HepG2 (cell line): ENCODE measurements around the gene KLF17. TPM values are rescaled to one million over a fixed set of nuclear protein-coding genes. Genes with fewer than 3 reads are reported as not detected.

Experiments used
- ATAC-seq: fragments of 200-7000 bp; cut with Tn5 transposase; 3 replicates; pipeline ENCODE4 v1.9.1; 2020; ENCODE audit warnings: mild to moderate bottlenecking, moderate library complexity
- BruUV-seq: library from RNA; stranded (reverse); fragments of 400-500 nt; replicated peaks from 2 replicates; lab custom pipeline; 2021; lab: Mats Ljungman, UMichigan
- CTCF ChIA-PET: fragments of 300-600 bp; formaldehyde crosslinking; extraction: SDS; loops from one replicate; lab custom pipeline; 2021; ENCODE audit warnings: low total read pairs, inconsistent platforms, low intra/inter-chr PET ratio; lab: Yijun Ruan, JAX
- POLR2A ChIA-PET: fragments of 350-600 bp; sonication (Branson Sonifier 250); formaldehyde crosslinking; loops from one replicate; lab custom pipeline; 2020; ENCODE audit warnings: antibody characterized with exemption, inconsistent platforms; lab: Yijun Ruan, JAX
- DNase-seq: peaks from one replicate; pipeline ENCODE4 v3.0.0-alpha.2; 2015; ENCODE audit warnings: low spot score
- FAIRE-seq: peaks from 3 replicates; lab custom pipeline; 2011; peaks lifted over from hg19 to GRCh38; lab: Jason Lieb, UNC
- H2AFZ ChIP-seq: one replicate; pipeline ENCODE4 v1.6.1; 2011; ENCODE audit warnings: low read length, inconsistent platforms
- H3K27ac ChIP-seq: fragments of 300-600 bp; 3 replicates; pipeline ENCODE4 v1.8.0; 2011; ENCODE audit warnings: mixed run types, mild to moderate bottlenecking, mixed read lengths, low read length, inconsistent platforms; ENCODE audit not compliant: insufficient read depth; ENCODE audit errors: extremely low read length
- H3K27me3 ChIP-seq, 2 experiments: fragments of 200-600 bp in 1 of 2; 2 replicates in 1 of 2; 3 replicates in 1 of 2; pipeline versions ENCODE4 v1.6.0 to v1.8.0; 2011; ENCODE audit warnings: low read length in 2 of 2, mild to moderate bottlenecking in 2 of 2, moderate library complexity in 2 of 2, inconsistent platforms in 1 of 2; ENCODE audit not compliant: insufficient read depth in 2 of 2, control insufficient read depth in 1 of 2
- H3K36me3 ChIP-seq, 2 experiments: fragments of 200-600 bp in 1 of 2; replicated peaks in 1 of 2; 2 replicates in 1 of 2; 3 replicates in 1 of 2; pipeline versions ENCODE4 v1.5.1 to v1.8.0; 2011; ENCODE audit warnings: low read length in 2 of 2, inconsistent platforms in 1 of 2; ENCODE audit not compliant: insufficient read depth in 2 of 2, control insufficient read depth in 1 of 2
- H3K4me1 ChIP-seq: 2 replicates; pipeline ENCODE4 v1.5.1; 2012; ENCODE audit warnings: low read length, inconsistent platforms; ENCODE audit not compliant: insufficient read depth
- H3K4me2 ChIP-seq: 2 replicates; pipeline ENCODE4 v1.6.0; 2011; ENCODE audit warnings: low read depth, low read length, inconsistent platforms
- H3K4me3 ChIP-seq, 3 experiments: fragments of 200-600 bp in 1 of 3; sonication (generic), shearing (Covaris generic) in 1 of 3; replicated peaks in 1 of 3; 2 replicates each; pipeline ENCODE4 v1.5.1; 2011 to 2016; ENCODE audit warnings: low read length in 3 of 3, inconsistent platforms in 2 of 3, low read depth in 2 of 3, mild to moderate bottlenecking in 2 of 3, control low read depth in 1 of 3, mixed read lengths in 1 of 3; ENCODE audit not compliant: insufficient read depth in 1 of 3
- H3K79me2 ChIP-seq: one replicate; pipeline ENCODE4 v1.6.1; 2011; ENCODE audit warnings: low read length, inconsistent platforms; ENCODE audit not compliant: insufficient read depth
- H3K9ac ChIP-seq: 2 replicates; pipeline ENCODE4 v1.6.0; 2011; ENCODE audit warnings: mild to moderate bottlenecking, low read depth, low read length, inconsistent platforms; ENCODE audit not compliant: insufficient read depth
- H3K9me3 ChIP-seq: 2 replicates; pipeline ENCODE4 v1.5.1; 2012; ENCODE audit warnings: mild to moderate bottlenecking, low read length
- H4K20me1 ChIP-seq: 2 replicates; pipeline ENCODE4 v1.6.0; 2011; ENCODE audit warnings: inconsistent platforms, mild to moderate bottlenecking, low read length, moderate library complexity; ENCODE audit not compliant: insufficient read depth
- NONO ChIP-seq, 2 experiments: fragments of 450-650 bp in 1 of 2; sonication (generic) in 1 of 2; formaldehyde crosslinking in 1 of 2; IDR thresholded peaks in 1 of 2; conservative IDR thresholded peaks in 1 of 2; 2 replicates each; pipeline versions ENCODE4 v1.6.1 to v1.8.0; 2017 to 2022; ENCODE audit warnings: mild to moderate bottlenecking in 1 of 2, missing genetic modification reagents in 1 of 2, moderate library complexity in 1 of 2
- PITX1 ChIP-seq: sonication (generic); formaldehyde crosslinking; IDR thresholded peaks from 2 replicates; pipeline ENCODE4 v1.5.1; 2020; ENCODE audit warnings: mild to moderate bottlenecking, missing genetic modification reagents
- RNF219 ChIP-seq: sonication (generic); formaldehyde crosslinking; IDR thresholded peaks from 2 replicates; pipeline ENCODE4 v1.5.0; 2020; ENCODE audit warnings: mild to moderate bottlenecking, missing genetic modification reagents
- SAFB2 ChIP-seq: sonication (generic); formaldehyde crosslinking; IDR thresholded peaks from 2 replicates; pipeline ENCODE4 v1.5.1; 2020; ENCODE audit warnings: missing genetic modification reagents, low read depth, mild to moderate bottlenecking, borderline replicate concordance
- SAP130 ChIP-seq: IDR thresholded peaks from 2 replicates; pipeline ENCODE4 v1.6.1; 2016; ENCODE audit warnings: low read depth
- ZBTB25 ChIP-seq: IDR thresholded peaks from 2 replicates; pipeline ENCODE4 v1.6.1; 2018; ENCODE audit warnings: missing genetic modification reagents
- ZBTB37 ChIP-seq: sonication (generic); formaldehyde crosslinking; IDR thresholded peaks from 2 replicates; pipeline ENCODE4 v1.4.0; 2020; ENCODE audit warnings: mild to moderate bottlenecking, missing genetic modification reagents
- ZNF318 ChIP-seq: sonication (generic); formaldehyde crosslinking; IDR thresholded peaks from 2 replicates; pipeline ENCODE4 v1.4.0; 2020; ENCODE audit warnings: mild to moderate bottlenecking, missing genetic modification reagents
- WGBS: methylation state at CpG from one replicate; pipeline ENCODE4 v1.1.6; 2017; ENCODE audit warnings: low lambda C conversion rate; 5-methylcytosine and 5-hydroxymethylcytosine counted together
- in situ Hi-C: cut with HindIII; loops from 2 replicates; pipeline ENCODE4 v1.10.0; 2017; ENCODE audit warnings: low pct_unique_long_range_greater_than_20kb; ENCODE audit not compliant: extremely low pct_ligation_motif_present
- intact Hi-C: fragments of 100-400 bp; cut with micrococcal nuclease; formaldehyde crosslinking; loops from one replicate; pipeline ENCODE4 v1.10.0; 2022; ENCODE audit not compliant: unreplicated experiment
- polyA plus RNA-seq, 8 experiments: library from polyadenylated mRNA; depleted of rRNA in 3 of 8; stranded (reverse) in 7 of 8; unstranded in 1 of 8; fragments of >200 nt; fragmentation: Illumina TruSeq in 4 of 8; extraction: Trizol in 4 of 8; gene quantifications; 2 replicates each; pipeline versions ENCODE4 v1.2.1 to v1.2.3, GENCODE V29; 2011 to 2016; ENCODE audit warnings: low read depth in 4 of 8, missing spikeins in 1 of 8, mixed read lengths in 1 of 8; ENCODE audit not compliant: insufficient read depth in 1 of 8
- total RNA-seq, 5 experiments: library from RNA; depleted of rRNA; stranded (reverse); fragments of >200 nt; fragmentation: Illumina TruSeq; extraction: Trizol; gene quantifications; 2 replicates each; pipeline ENCODE4 v1.2.3, GENCODE V29; 2016; ENCODE audit warnings: low read depth in 1 of 5

Gene KLF17
- total and polyA plus RNA-seq, 2 of the 13 experiments (the other 11 are each of a cell fraction or from before 2014, with no cell fraction given), result not detected

GRCh38 chr1:44094047-44094446 lies 24.6 kb upstream of the KLF17 start (continued):
- no peak for TF ChIP-seq ZNF318
- TF ChIP-seq, all 625 proteins: peak for 0

GRCh38 chr1:44100183-44100868 lies 18.3 kb upstream of the KLF17 start:
- intact Hi-C loops (no loop called here), in situ Hi-C loops (no loop called here)
- Histone ChIP-seq H3K4me2 (no peak overlapping the region), H3K9me3 (no peaks in the 10 kb centered on the region), H3K9ac (no peak overlapping the region), H3K79me2 (no peaks in the 10 kb centered on the region), H2AFZ (no peak overlapping the region), H3K4me3 (no peak overlapping the region), H3K27ac (no peak overlapping the region), H4K20me1 (no peaks in the 10 kb centered on the region), H3K4me1 (no peaks in the 10 kb centered on the region), H3K27me3 (peaks cover 0 to 7% of the 10 kb centered on the region in 2 experiments; a peak in 2 of 5 replicates), H3K36me3 (no peaks in the 10 kb centered on the region)
- ChIA-PET POLR2A (interaction anchor here (0.7 kb wide), 1 partner anchor 280 kb away, joined by 3 read pairs; no protein-coding TSS in a partner anchor), CTCF (no interaction called here)
- ATAC-seq (no peak), DNase-seq (no peak), FAIRE-seq (no peak)
- 34% methylated on average over 9 of the region's 9 CpGs for WGBS
- no TSS peak for BruUV-seq
- TF ChIP-seq NONO (IDR thresholded peaks at IDR 0.05) (no peak), NONO (CRISPR knock-in tag; conservative IDR thresholded peaks at IDR 0.05) (no peak), RNF219 (CRISPR knock-in tag) (no peak), ZBTB25 (CRISPR knock-in tag) (no peak), SAFB2 (CRISPR knock-in tag) (no peak), SAP130 (CRISPR knock-in tag) (no peak), ZBTB37 (no peak), PITX1 (CRISPR knock-in tag) (no peak)
